GM12873 (cell line): ENCODE results near the gene KANSL2.

ENCODE experiments used
- TF ChIP-seq, protein P1 (sequence below): IDR thresholded peaks from 2 replicates; pipeline ENCODE4 v1.5.1; 2012; ENCODE audit warnings: low read depth, mild to moderate bottlenecking, moderate library complexity, low read length, control low read depth; ENCODE audit not compliant: insufficient read depth; ENCODE audit errors: missing control alignments

The KANSL2 gene

GRCh38 chr12:48640854-48641253, 41.2 kb downstream of the KANSL2 start:
- TF ChIP-seq, protein P1, sequence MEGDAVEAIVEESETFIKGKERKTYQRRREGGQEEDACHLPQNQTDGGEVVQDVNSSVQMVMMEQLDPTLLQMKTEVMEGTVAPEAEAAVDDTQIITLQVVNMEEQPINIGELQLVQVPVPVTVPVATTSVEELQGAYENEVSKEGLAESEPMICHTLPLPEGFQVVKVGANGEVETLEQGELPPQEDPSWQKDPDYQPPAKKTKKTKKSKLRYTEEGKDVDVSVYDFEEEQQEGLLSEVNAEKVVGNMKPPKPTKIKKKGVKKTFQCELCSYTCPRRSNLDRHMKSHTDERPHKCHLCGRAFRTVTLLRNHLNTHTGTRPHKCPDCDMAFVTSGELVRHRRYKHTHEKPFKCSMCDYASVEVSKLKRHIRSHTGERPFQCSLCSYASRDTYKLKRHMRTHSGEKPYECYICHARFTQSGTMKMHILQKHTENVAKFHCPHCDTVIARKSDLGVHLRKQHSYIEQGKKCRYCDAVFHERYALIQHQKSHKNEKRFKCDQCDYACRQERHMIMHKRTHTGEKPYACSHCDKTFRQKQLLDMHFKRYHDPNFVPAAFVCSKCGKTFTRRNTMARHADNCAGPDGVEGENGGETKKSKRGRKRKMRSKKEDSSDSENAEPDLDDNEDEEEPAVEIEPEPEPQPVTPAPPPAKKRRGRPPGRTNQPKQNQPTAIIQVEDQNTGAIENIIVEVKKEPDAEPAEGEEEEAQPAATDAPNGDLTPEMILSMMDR: no peak

DNA sequence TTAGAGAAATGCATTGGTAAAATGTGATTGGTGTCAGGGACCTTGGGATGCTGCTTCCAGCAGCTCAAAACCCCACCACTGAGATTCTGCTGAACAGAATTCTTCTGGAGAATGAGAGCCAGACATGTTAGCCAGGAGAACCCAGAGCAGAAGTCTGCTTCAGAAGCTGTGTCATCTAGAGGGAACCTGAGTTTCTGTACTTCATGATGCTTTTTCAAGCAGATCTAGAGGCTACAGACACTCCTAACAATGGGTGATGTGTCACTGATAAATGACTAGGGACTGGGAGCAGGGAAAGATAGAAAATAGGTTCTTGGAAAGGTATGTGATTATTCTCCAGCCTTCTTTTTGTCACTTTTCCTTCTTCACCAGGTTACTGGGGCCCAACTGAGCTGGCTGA, 41.6 kb downstream of the KANSL2 start:
- TF ChIP-seq, protein P1: no peak

GRCh38 chr12:48631071-48631470, 51.0 kb downstream of the KANSL2 start:
- TF ChIP-seq, protein P1: no peak

DNA sequence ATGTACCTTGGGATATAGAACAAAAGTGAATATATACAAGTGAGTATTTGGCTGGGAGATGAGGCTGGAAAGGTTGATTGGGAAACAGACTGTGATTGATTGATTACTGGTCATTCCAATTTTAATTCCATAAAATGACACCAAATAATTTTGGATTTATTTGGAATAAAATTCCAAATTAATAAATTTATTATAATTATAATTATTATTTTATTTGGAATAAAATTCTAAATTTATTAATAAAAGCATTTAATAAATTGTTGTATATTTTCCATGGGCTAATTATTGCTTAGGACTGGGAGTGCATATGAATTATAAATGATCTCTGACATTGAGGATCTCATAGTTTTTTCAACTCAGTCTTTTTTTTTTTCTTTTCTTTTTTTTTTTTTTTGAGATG, 51.7 kb downstream of the KANSL2 start:
- TF ChIP-seq, protein P1: no peak

DNA sequence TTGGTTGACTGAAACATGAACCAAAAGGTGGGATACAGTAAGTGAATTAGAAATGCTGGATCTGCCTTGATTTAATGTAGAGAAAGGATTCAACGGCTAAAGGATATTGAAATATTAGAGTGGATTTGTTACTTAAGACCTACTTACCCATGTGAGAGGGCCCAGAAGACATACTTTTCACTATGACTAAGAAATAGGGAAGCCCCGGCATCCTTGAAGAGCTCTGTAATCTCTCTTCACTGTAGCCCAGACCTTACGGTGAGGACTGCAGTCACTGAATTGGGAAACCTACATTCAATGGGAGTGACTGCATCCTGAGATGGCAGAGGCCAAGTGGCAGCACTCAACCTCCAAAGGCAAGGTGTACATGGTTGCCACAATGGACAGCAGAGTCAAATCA, 52.5 kb downstream of the KANSL2 start:
- TF ChIP-seq, protein P1: no peak

- TF ChIP-seq, protein P1: no peak
Observed at GRCh38 chr12:48627556-48627955, 54.5 kb downstream of the KANSL2 start.

- TF ChIP-seq, protein P1: peak; percentile 98
Observed at GRCh38 chr12:48618541-48618940, 63.5 kb downstream of the KANSL2 start.
